22Rv1 (cell line): ENCODE measurements around the gene INVS.

Experiments
- CTCF ChIP-seq: fragments of 450-650 bp; IDR thresholded peaks from 2 replicates; pipeline ENCODE4 v1.5.1; 2017; ENCODE audit warnings: mild to moderate bottlenecking
- ZFX ChIP-seq: fragments of 450-650 bp; IDR thresholded peaks from 2 replicates; pipeline ENCODE4 v1.6.1; 2017; ENCODE audit warnings: antibody characterized with exemption, borderline replicate concordance

GRCh38 chr9:100295240-100295639 lies 196.2 kb downstream of the INVS start:
- no peak for TF ChIP-seq CTCF
- TF ChIP-seq ZFX, result no peak
